Chondrocyte (in vitro differentiated cells): ENCODE data around the gene DNAH2. TPM values are rescaled to one million over a fixed set of nuclear protein-coding genes. Genes with fewer than 3 reads are reported as not detected.
A peak's percentile ranks its signal among the peaks of the same experiment; 100 is the strongest.

Experiments used
- DNase-seq: peaks from one replicate; pipeline ENCODE4 v3.0.0; 2021; ENCODE audit warnings: mixed read lengths, low spot score
- H3K27ac Mint-ChIP-seq: one replicate; pipeline ENCODE4 v1.8.0; 2021; ENCODE audit warnings: mild to moderate bottlenecking, moderate library complexity, mixed read lengths; ENCODE audit not compliant: unreplicated experiment
- H3K27me3 Mint-ChIP-seq: 2 replicates; pipeline ENCODE4 v1.8.0; 2021; ENCODE audit warnings: low read depth, mixed read lengths
- H3K36me3 Mint-ChIP-seq: 2 replicates; pipeline ENCODE4 v1.8.0; 2021; ENCODE audit warnings: low read depth, mixed read lengths
- H3K4me1 Mint-ChIP-seq: 2 replicates; pipeline ENCODE4 v1.8.0; 2021; ENCODE audit warnings: low read depth, mild to moderate bottlenecking, mixed read lengths
- H3K4me3 Mint-ChIP-seq: one replicate; pipeline ENCODE4 v1.8.0; 2021; ENCODE audit warnings: mild to moderate bottlenecking, moderate library complexity, mixed read lengths; ENCODE audit not compliant: unreplicated experiment
- H3K9me3 Mint-ChIP-seq: 2 replicates; pipeline ENCODE4 v1.8.0; 2021; ENCODE audit warnings: low read depth, mixed read lengths
- CTCF ChIP-seq: fragments of 200-600 bp; sonication (generic); IDR thresholded peaks from 2 replicates; pipeline ENCODE4 v1.5.0; 2021; ENCODE audit warnings: antibody characterized with exemption, mild to moderate bottlenecking, moderate library complexity
- total RNA-seq: library from RNA; stranded (reverse); gene quantifications from 3 replicates; pipeline ENCODE4 v1.2.1, GENCODE V29; 2021

Gene DNAH2
- total RNA-seq, 1 donor from 2014 or later = not detected

GRCh38 chr17:7729816-7730215 lies 12.3 kb downstream of the DNAH2 start:
- H3K4me1 Mint-ChIP-seq = no peaks in the 10 kb centered on the region
- no peak overlapping the region for H3K27ac Mint-ChIP-seq
- TF ChIP-seq CTCF = no peak
- peaks cover 27% of the 10 kb centered on the region for H3K27me3 Mint-ChIP-seq
- DNase-seq = no peak
- no peaks in the 10 kb centered on the region for H3K9me3 Mint-ChIP-seq
- H3K4me3 Mint-ChIP-seq = no peak overlapping the region
- H3K36me3 Mint-ChIP-seq = no peaks in the 10 kb centered on the region

GRCh38 chr17:7732981-7733539 lies 15.5 kb downstream of the DNAH2 start:
- peak; percentile 20 for DNase-seq
- peaks cover 44% of the 10 kb centered on the region for H3K27me3 Mint-ChIP-seq
- TF ChIP-seq CTCF = no peak
- no peaks in the 10 kb centered on the region for H3K4me1 Mint-ChIP-seq
- H3K4me3 Mint-ChIP-seq = no peak overlapping the region
- no peak overlapping the region for H3K27ac Mint-ChIP-seq
- H3K36me3 Mint-ChIP-seq = peaks cover 1% of the 10 kb centered on the region
- H3K9me3 Mint-ChIP-seq = no peaks in the 10 kb centered on the region

GRCh38 chr17:7737601-7738000 lies 20.1 kb downstream of the DNAH2 start:
- peaks cover 57% of the 10 kb centered on the region for H3K27me3 Mint-ChIP-seq
- H3K36me3 Mint-ChIP-seq = peaks cover 1% of the 10 kb centered on the region
- H3K9me3 Mint-ChIP-seq = no peaks in the 10 kb centered on the region
- H3K4me1 Mint-ChIP-seq = no peaks in the 10 kb centered on the region
- no peak for TF ChIP-seq CTCF
- H3K4me3 Mint-ChIP-seq = no peak overlapping the region
- peak; percentile 41 for DNase-seq
- H3K27ac Mint-ChIP-seq = no peak overlapping the region

GRCh38 chr17:7739746-7740145 lies 22.2 kb downstream of the DNAH2 start:
- Mint-ChIP-seq H3K27ac (no peak overlapping the region), H3K27me3 (peaks cover 41% of the 10 kb centered on the region), H3K4me1 (no peaks in the 10 kb centered on the region), H3K36me3 (peaks cover 1% of the 10 kb centered on the region), H3K9me3 (no peaks in the 10 kb centered on the region), H3K4me3 (no peak overlapping the region)
- DNase-seq = peak; percentile 24
- no peak for TF ChIP-seq CTCF

GRCh38 chr17:7740481-7741001 lies 23.0 kb downstream of the DNAH2 start:
- Mint-ChIP-seq H3K4me3 (no peak overlapping the region), H3K4me1 (no peaks in the 10 kb centered on the region), H3K36me3 (peaks cover 1% of the 10 kb centered on the region), H3K27me3 (peaks cover 39% of the 10 kb centered on the region), H3K9me3 (no peaks in the 10 kb centered on the region), H3K27ac (no peak overlapping the region)
- peak; percentile 91 for DNase-seq
- no peak for TF ChIP-seq CTCF
